Stimulated activated CD4-positive, alpha-beta T cell treated with anti-CD3 and anti-CD28 coated beads, TNF-alpha, amount 100 ng/mL, for 4 hours (primary cell): Measurements from ENCODE around the gene CDKAL1.
"Not testable (repeated sequence)": the region's sequence is repeated elsewhere in the genome, so short reads cannot be mapped to it uniquely, and the experiment has no call there.

Experiments
- DNase-seq, 3 experiments: peaks; one replicate each; pipeline ENCODE4 v3.0.0-alpha.2; 2020; ENCODE audit warnings: low read depth in 3 of 3

Gene CDKAL1

DNA sequence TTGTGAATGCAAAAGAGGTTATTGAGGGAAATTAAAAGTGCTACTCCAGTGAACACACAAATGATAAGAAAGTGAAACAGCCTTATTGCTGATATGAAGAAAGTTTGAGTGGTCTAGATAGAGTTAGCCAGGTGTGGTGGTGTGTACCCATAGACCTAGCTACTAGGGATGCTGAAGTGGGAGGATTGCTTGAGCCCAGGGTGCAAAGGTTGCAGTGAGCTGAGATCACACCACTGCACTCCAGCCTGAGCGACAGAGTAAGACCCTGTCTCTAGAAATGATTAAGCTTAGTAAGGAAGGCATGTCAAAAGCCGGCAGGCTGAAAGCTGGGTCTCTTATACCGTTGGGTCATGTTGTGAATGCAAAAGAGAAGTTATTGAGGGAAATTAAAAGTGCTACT, 389.8 kb downstream of the CDKAL1 start:
- DNase-seq, result not testable (repeated sequence)

DNA sequence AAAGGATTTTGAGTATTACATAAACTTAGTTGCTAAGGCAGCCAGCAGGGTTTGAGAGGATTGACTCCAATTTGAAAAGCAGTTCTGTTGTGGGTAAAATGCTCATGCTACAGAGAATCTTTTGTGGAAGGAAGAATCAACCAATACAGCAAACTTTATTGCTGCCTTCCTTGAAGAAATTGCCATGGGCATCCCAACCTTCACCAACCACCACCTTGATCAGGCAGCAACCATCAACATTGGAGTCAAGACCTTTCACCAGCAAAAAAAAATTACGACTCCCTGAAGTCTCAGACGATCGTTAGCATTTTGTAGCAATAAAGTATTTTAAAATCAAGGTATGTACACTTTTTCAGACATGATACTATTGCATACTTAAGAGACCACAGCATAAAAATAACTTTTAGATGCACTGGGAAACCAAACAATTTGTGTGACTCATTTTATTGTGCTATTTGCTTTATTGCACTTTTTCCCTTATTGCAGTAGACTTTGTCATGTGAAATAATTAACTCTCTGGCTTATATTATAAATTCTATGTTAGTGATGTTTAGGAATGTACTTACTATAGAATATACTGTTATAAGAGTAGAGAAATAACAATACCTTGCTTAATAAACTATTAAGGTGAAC, 390.8 kb downstream of the CDKAL1 start:
- no peak for DNase-seq

DNA sequence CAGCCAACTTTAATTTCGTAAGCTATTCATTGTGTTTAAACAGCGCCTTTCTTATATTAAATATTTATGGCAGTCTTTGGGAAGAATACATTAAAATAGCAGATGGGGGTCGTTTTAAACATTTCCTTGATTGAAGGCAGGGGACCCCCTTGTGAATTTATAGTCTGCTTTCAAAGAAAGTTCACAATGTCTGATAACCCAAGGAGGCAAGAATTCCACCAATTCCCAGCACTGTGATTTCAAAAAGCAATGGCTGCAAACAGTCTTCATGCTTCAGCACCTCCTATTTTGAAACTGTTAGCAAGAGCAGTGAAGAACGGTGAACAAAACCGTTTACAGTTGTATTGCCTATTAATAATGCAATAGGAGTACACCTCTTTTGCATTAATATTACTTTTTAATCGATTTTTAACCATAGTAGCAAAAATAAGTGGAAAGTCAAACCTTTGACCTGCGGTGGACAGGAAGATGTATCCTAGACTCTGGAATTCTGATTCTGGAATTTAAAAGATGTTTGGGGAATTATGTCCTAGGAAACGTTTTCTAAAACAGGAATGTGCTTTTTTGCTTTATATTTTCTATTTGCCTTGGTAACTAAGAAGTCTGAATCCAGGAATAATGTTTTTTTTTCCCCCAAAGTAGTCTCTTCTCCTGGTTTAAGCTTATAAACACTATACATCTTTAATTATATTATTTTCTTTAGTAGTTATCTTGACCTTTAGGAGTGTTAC, 393.0 kb downstream of the CDKAL1 start:
- DNase-seq, result no peak

DNA sequence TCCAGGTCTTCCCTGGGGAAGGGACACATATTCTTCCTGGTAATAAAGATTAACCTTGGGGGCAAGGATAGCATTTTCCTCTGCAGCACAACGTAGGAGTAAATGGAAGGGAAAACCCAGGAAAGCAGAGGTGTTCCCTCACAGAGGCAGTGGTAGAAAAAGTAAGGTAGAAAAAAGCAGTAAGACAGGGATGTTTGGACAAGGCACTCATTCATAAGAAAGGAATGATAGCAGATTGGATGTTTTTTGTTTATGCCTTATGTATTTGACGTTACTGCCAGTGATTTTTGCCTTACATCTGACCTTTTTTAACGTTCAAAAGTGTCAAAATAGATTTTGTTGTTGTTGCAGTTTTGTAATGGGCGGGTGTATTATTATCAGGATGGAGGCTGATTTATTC, 395.0 kb downstream of the CDKAL1 start:
- no peak for DNase-seq

DNA sequence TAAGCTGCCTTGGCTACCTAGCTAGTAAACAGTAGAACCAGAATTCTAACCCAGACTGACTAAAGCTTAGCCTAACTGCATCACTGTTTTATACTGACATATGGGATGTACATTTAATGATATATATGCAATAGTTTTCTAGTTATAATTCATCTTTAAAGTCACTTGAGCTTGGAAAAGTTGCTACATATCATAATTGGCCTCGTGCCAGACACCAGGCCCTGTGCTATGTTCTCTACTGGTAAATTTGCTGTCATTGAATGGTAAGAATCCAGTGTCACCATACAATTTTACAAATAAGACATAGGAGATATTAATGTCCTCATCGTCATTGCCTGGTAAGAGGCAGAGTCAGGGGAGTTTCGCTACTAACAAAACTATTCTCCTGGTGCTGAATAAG, 396.8 kb downstream of the CDKAL1 start:
- no peak for DNase-seq

DNA sequence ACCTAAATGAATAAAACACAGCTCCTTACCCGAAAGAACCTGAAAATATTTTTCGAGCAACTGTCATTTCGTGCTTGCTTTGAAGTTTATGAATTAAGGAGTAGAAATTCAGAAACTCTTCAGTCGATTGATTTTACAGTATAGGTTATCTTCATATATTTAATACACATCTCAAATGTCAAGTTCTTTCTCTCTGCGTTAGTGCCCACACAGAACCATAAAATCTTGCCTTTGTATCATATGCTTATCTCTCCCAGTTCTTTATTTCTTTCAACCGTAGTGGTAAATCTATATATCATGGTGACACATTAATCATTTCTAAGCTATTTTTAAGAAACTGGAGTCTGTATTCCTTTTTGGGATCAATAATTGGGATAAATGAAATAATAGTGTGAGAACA, 397.5 kb downstream of the CDKAL1 start:
- no peak for DNase-seq

DNA sequence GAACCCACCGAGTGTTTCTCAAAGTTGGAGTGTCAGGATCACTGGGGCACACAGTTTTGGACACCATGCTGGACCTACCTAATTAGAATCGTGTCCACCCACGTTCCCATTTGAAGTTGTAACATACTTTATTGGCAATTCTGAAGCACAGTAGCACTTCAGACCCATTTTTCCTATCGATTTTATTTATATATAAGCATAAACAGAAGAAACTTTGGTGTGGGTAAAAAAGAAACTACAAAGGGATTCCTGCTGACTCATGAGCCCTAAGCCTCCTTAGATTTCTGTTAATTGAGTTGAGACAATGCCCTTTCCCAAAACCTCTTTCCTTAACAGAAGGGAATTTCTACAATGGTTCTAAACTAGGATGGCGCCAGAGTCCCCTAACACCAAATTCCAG, 398.0 kb downstream of the CDKAL1 start:
- DNase-seq, result no peak

- no peak for DNase-seq
Measured at GRCh38 chr6:20933057-20933788, 399.0 kb downstream of the CDKAL1 start.

DNA sequence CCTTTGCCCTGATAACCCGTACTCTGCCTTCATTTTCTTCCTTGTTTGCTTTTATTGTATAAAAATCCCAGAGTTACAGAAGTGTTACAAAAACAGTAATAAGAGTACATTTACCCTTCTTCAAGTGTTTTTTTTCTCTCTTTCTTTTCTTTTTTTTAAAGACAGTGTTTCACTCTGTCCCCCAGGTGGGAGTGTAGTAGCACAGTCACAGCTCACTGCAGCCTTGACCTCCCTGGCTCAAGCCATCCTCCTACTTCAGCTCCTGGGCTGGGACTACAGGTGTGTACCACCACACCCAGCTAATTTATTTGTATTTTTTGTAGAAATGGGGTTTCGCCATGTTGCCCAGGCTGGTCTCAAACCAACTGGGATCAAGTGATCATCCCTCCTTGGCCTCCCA, 402.7 kb downstream of the CDKAL1 start:
- no peak for DNase-seq

DNA sequence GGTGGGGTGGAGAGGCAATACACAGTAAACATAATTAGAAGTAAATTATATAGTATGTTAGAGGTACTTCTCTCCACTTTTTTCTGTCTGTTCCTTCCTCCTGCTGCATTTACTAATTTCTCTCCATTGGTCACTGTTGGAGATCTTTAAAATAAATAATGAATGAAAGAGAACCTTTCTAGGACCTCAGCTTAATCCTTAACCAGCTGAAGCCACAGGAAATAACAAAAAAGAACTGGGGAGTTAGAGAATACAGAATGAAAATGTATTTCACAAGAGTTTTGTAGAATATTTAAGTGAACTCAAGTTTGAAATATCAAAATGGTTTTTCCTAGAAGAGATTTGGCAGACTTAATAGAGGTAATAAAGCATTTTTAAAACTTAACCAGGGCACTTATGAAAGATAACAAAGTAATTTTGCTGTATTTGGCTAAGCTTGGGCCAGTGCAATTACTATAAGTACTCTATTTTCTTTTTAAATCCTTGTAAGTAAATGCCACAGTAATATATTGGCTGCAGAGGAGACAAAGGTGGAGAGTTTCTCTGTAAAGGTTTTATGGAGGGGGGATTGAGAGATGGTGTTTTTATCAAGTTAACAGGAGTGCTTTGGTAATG, 405.0 kb downstream of the CDKAL1 start:
- no peak for DNase-seq

- DNase-seq, result no peak
Measured at GRCh38 chr6:20943040-20943627, 408.9 kb downstream of the CDKAL1 start.

- no peak for DNase-seq
Measured at GRCh38 chr6:20943922-20944321, 409.7 kb downstream of the CDKAL1 start.

- no peak for DNase-seq
Measured at GRCh38 chr6:20946022-20946421, 411.8 kb downstream of the CDKAL1 start.

DNA sequence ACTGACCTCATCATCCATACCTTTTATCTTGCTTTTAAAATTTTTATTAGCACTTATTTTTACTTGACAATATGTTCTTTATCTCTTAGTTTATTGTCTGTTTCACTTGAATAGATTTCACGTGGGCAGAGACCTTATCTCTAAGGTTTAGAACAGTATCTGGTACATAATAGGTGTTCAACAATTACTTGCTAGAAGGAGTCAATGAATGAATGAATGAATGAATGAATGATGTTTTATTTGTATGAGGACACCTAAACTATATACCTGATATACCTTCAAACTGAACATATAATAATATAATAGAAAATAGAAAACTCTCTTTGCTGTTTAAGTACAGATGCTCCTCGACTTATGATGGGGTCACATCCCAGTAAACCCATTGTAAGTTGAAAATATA, 412.6 kb downstream of the CDKAL1 start:
- DNase-seq, result no peak

GRCh38 chr6:20947977-20948376, 413.7 kb downstream of the CDKAL1 start:
- DNase-seq, result no peak

DNA sequence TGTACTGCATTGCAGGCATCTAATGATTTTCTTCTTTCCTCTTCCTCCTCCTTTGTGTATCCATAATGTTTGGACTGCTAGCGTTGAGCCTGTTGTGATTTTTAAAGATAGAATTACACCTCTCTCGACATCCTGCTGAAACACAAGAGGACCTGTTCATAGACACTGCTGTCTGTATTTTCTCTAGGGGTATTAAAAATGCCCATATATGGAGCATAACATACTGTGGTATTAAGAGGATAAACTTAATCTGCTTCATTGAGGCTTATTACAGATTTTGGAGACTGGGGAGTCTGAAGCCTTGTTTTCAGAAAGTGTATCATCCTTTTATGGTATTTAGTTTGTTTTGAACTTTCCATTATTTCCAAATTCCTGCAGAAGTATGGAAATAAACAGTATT, 414.3 kb downstream of the CDKAL1 start:
- DNase-seq, result no peak

DNA sequence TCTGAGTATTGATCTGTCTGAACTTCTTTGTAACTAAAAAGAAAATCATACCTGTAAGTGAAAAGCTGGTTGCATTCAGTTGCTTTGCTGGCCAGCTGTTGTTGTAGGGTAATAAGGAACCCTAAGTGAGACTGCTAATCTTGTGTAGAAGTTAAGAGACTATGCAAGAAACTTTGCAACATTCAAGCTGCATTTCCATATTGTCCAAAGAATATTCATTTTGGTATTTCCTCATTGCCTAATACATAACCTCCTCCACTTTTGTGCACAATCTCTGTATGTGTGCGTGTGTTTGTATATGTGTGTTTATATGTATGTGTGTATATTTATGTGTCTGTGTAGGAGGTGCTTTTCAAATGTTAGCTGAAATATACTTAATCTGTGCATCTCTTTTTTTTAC, 414.9 kb downstream of the CDKAL1 start:
- no peak for DNase-seq

- no peak for DNase-seq
Measured at GRCh38 chr6:20952699-20953474, 418.6 kb downstream of the CDKAL1 start.

DNA sequence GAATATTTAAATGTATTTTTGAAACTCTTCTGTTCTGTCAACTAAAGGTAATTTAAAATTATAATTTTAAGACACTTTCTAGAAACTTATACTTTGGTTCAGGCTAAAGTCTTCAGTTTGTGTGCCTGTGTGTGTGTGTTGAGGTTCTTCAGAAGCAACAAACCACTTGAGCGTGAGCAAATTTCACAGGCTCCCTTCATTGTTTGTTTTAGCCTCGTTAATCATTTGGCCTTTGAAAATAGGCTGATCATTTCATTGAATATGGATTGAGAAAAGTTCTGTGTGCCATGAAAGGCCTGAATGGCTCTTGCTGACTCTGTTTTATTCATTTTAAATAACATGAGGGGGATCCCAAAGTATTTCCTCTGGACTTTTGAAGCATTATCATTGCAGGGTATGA, 420.1 kb downstream of the CDKAL1 start:
- no peak for DNase-seq

DNA sequence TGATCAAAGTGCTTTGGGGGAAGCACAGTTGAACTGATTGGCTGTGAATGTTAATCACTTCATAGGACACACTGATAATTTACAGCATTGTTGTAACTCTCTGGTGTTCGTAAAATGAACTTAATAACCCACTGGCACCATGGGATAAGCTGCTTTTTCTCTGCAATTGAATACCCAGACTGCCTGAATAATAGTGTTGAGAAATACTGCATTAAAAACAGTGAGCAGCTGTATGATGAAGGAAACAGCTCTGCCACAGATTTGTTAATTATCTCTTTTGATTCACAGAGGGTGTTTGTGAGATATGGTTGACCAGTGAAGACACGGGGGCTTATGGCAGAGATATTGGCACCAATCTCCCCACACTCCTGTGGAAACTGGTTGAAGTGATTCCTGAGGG, 420.9 kb downstream of the CDKAL1 start:
- no peak for DNase-seq

DNA sequence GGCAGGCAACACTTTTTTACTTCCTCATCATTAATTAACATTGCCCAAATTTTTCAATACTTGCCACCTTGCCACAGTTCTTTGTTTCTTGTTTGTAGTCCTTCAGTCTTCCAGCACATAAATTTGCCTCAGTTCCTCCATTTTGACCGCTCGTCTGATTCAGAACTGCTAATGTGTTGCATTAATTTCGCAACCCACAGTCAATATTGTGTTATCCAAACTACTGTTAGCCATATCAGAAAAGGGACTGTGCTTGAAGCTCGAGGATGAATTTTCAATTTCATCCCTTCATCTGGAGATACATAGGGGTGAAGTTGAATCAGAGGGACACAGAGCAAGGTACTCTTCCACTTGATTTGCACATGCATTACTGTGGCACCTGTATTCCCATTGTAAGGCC, 421.5 kb downstream of the CDKAL1 start:
- no peak for DNase-seq
